Natural killer cell (primary cell): ENCODE data around the gene MEMO1. TPM values are rescaled to one million over a fixed set of nuclear protein-coding genes. Genes with fewer than 3 reads are reported as not detected.

ENCODE experiments used
- ATAC-seq, 3 donors: fragments of 150-1000 bp in 2 of 3; fragments of 200-7000 bp in 1 of 3; cut with Tn5 transposase; 1 replicate in 1 of 3; 2 replicates in 2 of 3; pipeline ENCODE4 v1.10.0; 2021; ENCODE audit warnings: mild to moderate bottlenecking in 2 of 3, moderate library complexity in 2 of 3
- DNase-seq, 2 donors: peaks; one replicate each; pipeline versions ENCODE4 v3.0.0 to v3.0.0-alpha.2; 2013 to 2021; ENCODE audit warnings: mixed read lengths in 1 of 2
- H3K27ac ChIP-seq: one replicate; pipeline ENCODE4 v1.5.1; 2013; ENCODE audit warnings: mild to moderate bottlenecking, low read length
- H3K27me3 ChIP-seq: one replicate; pipeline ENCODE4 v1.6.1; 2013; ENCODE audit warnings: low read length; ENCODE audit not compliant: control insufficient read depth, insufficient read depth
- H3K36me3 ChIP-seq: one replicate; pipeline ENCODE4 v1.6.1; 2013; ENCODE audit warnings: low read length; ENCODE audit not compliant: control insufficient read depth, insufficient read depth
- H3K4me1 ChIP-seq: one replicate; pipeline ENCODE4 v1.6.1; 2013; ENCODE audit warnings: low read length; ENCODE audit not compliant: control insufficient read depth, insufficient read depth
- H3K4me3 ChIP-seq: one replicate; pipeline ENCODE4 v1.5.1; 2013; ENCODE audit warnings: low read length
- H3K9me3 ChIP-seq: one replicate; pipeline ENCODE4 v1.6.1; 2013; ENCODE audit warnings: low read length; ENCODE audit not compliant: control insufficient read depth, insufficient read depth
- H3K27ac Mint-ChIP-seq, 2 donors: one replicate each; pipeline ENCODE4 v1.8.0; 2022; ENCODE audit warnings: mild to moderate bottlenecking in 2 of 2, mixed read lengths in 2 of 2, moderate library complexity in 1 of 2
- H3K27me3 Mint-ChIP-seq, 2 donors: one replicate each; pipeline ENCODE4 v1.8.0; 2022; ENCODE audit warnings: low read depth in 2 of 2, mixed read lengths in 2 of 2
- H3K36me3 Mint-ChIP-seq: one replicate; pipeline ENCODE4 v1.8.0; 2022; ENCODE audit warnings: mixed read lengths
- H3K4me1 Mint-ChIP-seq, 2 donors: one replicate each; pipeline ENCODE4 v1.8.0; 2022; ENCODE audit warnings: mixed read lengths in 2 of 2
- H3K4me3 Mint-ChIP-seq: one replicate; pipeline ENCODE4 v1.8.0; 2022; ENCODE audit warnings: mild to moderate bottlenecking, moderate library complexity, mixed read lengths
- H3K9me3 Mint-ChIP-seq, 2 donors: one replicate each; pipeline ENCODE4 v1.8.0; 2022; ENCODE audit warnings: mixed read lengths in 2 of 2
- WGBS: methylation state at CpG from one replicate; pipeline ENCODE4 v1.1.7; 2013; ENCODE audit warnings: missing lambda C conversion rate; ENCODE audit not compliant: insufficient coverage; 5-methylcytosine and 5-hydroxymethylcytosine counted together
- intact Hi-C: fragments of 100-400 bp; cut with micrococcal nuclease; formaldehyde crosslinking; loops from one replicate; pipeline ENCODE4 v1.14.2; 2022
- total RNA-seq, 4 donors: library from RNA; stranded (reverse); fragments of 120-200 nt in 1 of 4; gene quantifications; one replicate each; pipeline versions ENCODE4 v1.2.3 to v1.2.4, GENCODE V29; 2013 to 2022
- TF ChIP-seq, protein P1 (sequence below): fragments of 200-600 bp; IDR thresholded peaks from one replicate; pipeline ENCODE4 v1.8.0; 2022; ENCODE audit warnings: antibody characterized with exemption

MEMO1 gene
- total RNA-seq, 3 donors from 2014 or later (not counting 1 experiment from before 2014, with no cell fraction given): 48.6 to 51.9 (median 51.7) TPM

DNA sequence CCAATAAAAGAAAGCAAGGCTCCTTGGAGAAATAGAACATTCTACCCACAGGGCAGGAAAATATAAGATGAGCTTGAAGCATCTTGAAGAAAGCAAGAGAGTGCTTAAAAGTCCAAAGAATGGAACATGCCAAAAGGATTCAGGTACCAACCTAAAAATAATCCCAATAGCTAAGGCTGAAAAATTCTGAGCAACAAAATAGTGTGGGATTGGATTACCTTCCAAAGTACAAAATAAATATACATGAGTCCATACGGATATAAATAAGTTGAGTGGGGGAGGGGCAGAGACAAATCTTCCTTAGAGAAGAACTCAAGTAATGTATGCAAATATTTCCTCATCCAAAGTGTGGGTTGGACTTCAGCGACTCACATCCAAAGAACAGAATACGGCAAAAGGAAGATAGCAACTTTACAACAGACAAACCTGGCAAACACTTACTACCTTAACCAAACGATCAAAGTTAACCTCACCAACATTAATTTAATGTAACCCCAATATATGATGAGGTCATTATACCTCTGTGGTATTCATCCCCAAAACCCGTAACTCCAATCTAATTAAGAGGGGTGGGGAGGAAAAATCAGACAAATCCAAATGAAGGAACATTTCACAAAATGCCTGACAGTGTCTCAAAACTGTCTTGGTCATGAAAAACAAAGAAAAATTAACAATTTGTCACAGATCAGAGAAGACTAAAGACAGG lies 26.9 kb downstream of the MEMO1 start:
- Histone ChIP-seq H3K27me3 (no peaks in the 10 kb centered on the region), H3K27ac (no peak overlapping the region), H3K4me1 (peaks cover 4% of the 10 kb centered on the region), H3K4me3 (no peak overlapping the region), H3K9me3 (no peaks in the 10 kb centered on the region), H3K36me3 (no peaks in the 10 kb centered on the region)
- H3K4me3 Mint-ChIP-seq: no peak overlapping the region
- H3K27ac Mint-ChIP-seq: peak overlapping the region in 1 of 2 donors; percentile 34
- H3K9me3 Mint-ChIP-seq: no peaks in the 10 kb centered on the region
- H3K36me3 Mint-ChIP-seq: no peaks in the 10 kb centered on the region
- ATAC-seq (no peak), DNase-seq (no peak)
- TF ChIP-seq, protein P1, sequence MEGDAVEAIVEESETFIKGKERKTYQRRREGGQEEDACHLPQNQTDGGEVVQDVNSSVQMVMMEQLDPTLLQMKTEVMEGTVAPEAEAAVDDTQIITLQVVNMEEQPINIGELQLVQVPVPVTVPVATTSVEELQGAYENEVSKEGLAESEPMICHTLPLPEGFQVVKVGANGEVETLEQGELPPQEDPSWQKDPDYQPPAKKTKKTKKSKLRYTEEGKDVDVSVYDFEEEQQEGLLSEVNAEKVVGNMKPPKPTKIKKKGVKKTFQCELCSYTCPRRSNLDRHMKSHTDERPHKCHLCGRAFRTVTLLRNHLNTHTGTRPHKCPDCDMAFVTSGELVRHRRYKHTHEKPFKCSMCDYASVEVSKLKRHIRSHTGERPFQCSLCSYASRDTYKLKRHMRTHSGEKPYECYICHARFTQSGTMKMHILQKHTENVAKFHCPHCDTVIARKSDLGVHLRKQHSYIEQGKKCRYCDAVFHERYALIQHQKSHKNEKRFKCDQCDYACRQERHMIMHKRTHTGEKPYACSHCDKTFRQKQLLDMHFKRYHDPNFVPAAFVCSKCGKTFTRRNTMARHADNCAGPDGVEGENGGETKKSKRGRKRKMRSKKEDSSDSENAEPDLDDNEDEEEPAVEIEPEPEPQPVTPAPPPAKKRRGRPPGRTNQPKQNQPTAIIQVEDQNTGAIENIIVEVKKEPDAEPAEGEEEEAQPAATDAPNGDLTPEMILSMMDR: no peak
- H3K4me1 Mint-ChIP-seq: peaks cover 35% of the 10 kb centered on the region in 2 donors
- intact Hi-C loops: no loop called here
- no peaks in the 10 kb centered on the region for H3K27me3 Mint-ChIP-seq
- WGBS: 89% methylated on average over 3 of the region's 5 CpGs

DNA sequence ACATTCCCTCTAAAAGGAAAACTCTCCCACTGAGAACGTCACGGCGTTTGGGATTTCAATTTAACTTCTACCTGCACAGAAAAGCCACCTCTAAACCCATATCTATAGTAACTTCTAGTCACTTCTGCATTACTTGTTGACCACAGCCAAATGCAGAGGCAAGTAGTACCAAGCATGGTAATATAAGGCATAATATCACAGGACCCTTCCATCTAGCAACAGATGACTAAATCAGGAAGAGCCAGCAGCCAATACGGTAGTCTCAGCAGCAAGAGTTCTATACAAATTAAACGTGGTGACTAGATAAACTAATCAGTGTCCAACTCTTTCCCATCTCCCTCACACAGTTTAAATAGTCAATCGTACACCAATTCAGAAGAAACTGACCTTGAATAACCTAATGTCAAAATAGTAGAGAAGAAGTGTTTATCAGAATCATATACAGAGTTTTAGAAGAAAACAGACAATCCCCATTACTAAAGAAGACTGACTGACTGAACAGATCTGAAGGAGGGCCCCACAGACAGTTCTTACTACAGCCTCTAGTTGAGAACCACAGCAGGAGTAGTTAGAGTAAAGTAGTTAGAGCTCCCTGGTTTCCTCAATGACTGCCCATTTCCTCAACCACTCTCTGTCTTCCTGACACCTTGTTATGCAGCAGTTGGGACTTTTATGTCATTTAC lies 30.0 kb downstream of the MEMO1 start:
- 38% methylated on average over 5 of the region's 6 CpGs for WGBS
- Mint-ChIP-seq H3K27me3 (no peaks in the 10 kb centered on the region), H3K4me3 (peak overlapping the region; percentile 7), H3K36me3 (no peaks in the 10 kb centered on the region), H3K4me1 (peaks cover 37 to 39% of the 10 kb centered on the region in 2 donors), H3K27ac (peak overlapping the region; percentile 73 to 84), H3K9me3 (no peaks in the 10 kb centered on the region)
- DNase-seq (peak in 1 of 2 donors; percentile 42), ATAC-seq (peak; percentile 90 to 98 (median 94))
- Histone ChIP-seq H3K27ac (peak overlapping the region; percentile 41), H3K36me3 (no peaks in the 10 kb centered on the region), H3K9me3 (no peaks in the 10 kb centered on the region), H3K4me3 (no peak overlapping the region), H3K4me1 (peaks cover 4% of the 10 kb centered on the region), H3K27me3 (no peaks in the 10 kb centered on the region)
- TF ChIP-seq, protein P1: no peak
- intact Hi-C loops: no loop called here

DNA sequence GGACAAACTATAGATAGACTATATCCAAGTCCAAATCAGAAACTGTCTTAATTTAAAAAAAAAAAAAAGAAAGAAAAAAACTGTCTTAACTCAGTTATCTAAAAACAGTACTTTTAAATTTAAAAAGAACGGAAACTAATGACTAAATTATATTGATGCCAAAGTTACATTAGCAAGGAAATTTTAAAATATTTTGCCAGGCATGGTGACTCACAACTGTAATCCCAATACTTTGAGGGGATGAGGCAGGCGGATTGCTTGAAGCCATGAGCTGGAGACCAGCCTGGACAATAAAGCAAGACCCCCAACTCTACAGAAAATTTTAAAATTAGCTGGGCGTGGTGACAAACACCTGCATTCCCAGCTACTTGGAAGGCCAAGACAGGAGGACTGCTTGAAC lies 30.9 kb downstream of the MEMO1 start:
- Histone ChIP-seq H3K4me1 (peaks cover 4% of the 10 kb centered on the region), H3K36me3 (no peaks in the 10 kb centered on the region), H3K4me3 (no peak overlapping the region), H3K27ac (no peak overlapping the region), H3K9me3 (no peaks in the 10 kb centered on the region), H3K27me3 (no peaks in the 10 kb centered on the region)
- no peaks in the 10 kb centered on the region for H3K9me3 Mint-ChIP-seq
- 96% methylated on average over 2 of the region's 3 CpGs for WGBS
- no peak for DNase-seq
- TF ChIP-seq, protein P1: no peak
- no peaks in the 10 kb centered on the region for H3K36me3 Mint-ChIP-seq
- peak overlapping the region in 1 of 2 donors; percentile 84 for H3K27ac Mint-ChIP-seq
- H3K27me3 Mint-ChIP-seq: no peaks in the 10 kb centered on the region
- no peak for ATAC-seq
- H3K4me1 Mint-ChIP-seq: peaks cover 37 to 39% of the 10 kb centered on the region in 2 donors
- no peak overlapping the region for H3K4me3 Mint-ChIP-seq
- intact Hi-C loops: no loop called here
